HepG2 (cell line): ENCODE data around the gene RNU4-1.

Experiments used
- JUND ChIP-seq: sonication (generic); formaldehyde crosslinking; IDR thresholded peaks from 2 replicates; pipeline ENCODE4 v1.8.0; 2022; ENCODE audit warnings: mild to moderate bottlenecking, missing genetic modification reagents
- PHB2 ChIP-seq: fragments of 450-650 bp; IDR thresholded peaks from 2 replicates; pipeline ENCODE4 v1.6.1; 2018; ENCODE audit not compliant: partially characterized antibody
- TCF12 ChIP-seq, 2 experiments: fragments of 450-650 bp in 1 of 2; sonication (generic) in 1 of 2; formaldehyde crosslinking in 1 of 2; IDR thresholded peaks; 2 replicates each; pipeline versions ENCODE4 v1.6.1 to v1.8.0; 2017 to 2022; ENCODE audit warnings: antibody characterized with exemption in 1 of 2, mild to moderate bottlenecking in 1 of 2, missing genetic modification reagents in 1 of 2, moderate library complexity in 1 of 2
- TCF7L2 ChIP-seq: IDR thresholded peaks from 2 replicates; pipeline ENCODE4 v1.6.1; 2011; ENCODE audit warnings: mild to moderate bottlenecking, low read depth, low read length, moderate library complexity
- ZNF552 ChIP-seq: sonication (generic); formaldehyde crosslinking; IDR thresholded peaks from 2 replicates; pipeline ENCODE4 v1.9.0; 2022; ENCODE audit warnings: missing genetic modification reagents, mild to moderate bottlenecking, borderline replicate concordance
- TF ChIP-seq, protein P1 (sequence below): sonication (generic); formaldehyde crosslinking; IDR thresholded peaks from 2 replicates; pipeline ENCODE4 v1.5.0; 2020; ENCODE audit warnings: mild to moderate bottlenecking, missing genetic modification reagents, moderate library complexity

DNA sequence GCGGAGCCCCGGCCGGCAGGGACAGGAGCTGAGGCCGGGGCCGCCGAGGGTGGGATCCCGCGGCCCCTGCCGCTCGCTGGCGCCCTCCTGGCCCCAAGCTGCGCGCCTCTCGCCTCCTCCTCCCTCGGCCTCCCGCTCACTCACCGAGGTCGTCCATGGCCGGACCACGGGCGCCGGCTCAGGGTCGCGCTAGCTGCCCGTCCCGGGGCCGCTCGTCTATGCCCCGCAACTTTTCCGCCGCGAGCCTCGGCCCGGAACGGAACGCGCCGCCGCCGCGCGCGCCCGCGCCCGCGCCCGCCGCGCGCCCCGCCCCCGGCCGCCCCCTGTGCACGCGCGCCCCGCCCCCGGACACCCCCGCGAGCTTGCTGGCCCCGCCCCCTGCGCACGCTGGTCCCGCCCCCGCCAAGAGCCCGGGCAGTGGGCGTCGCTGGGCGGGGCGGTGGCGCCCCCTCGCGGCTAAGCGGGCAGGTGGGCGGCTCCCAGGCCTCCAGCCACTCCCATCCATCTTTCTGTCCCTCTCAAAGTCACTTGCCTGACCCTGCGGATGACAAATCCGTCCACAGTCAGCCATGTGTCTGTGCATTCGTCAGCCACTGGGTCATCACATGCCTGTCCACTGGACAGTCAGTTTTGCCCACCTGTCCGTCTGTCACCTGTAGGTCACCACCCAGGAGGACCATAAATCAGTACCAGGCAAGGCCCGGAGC lies 27.4 kb downstream of the RNU4-1 start, which contains the start of gene PXN:
- TF ChIP-seq TCF7L2 (no peak), JUND (CRISPR knock-in tag) (no peak), TCF12 (IDR thresholded peaks at IDR 0.05) (no peak), TCF12 (CRISPR knock-in tag; IDR thresholded peaks at IDR 0.05) (no peak), ZNF552 (no peak), PHB2 (no peak)
- TF ChIP-seq, protein P1, sequence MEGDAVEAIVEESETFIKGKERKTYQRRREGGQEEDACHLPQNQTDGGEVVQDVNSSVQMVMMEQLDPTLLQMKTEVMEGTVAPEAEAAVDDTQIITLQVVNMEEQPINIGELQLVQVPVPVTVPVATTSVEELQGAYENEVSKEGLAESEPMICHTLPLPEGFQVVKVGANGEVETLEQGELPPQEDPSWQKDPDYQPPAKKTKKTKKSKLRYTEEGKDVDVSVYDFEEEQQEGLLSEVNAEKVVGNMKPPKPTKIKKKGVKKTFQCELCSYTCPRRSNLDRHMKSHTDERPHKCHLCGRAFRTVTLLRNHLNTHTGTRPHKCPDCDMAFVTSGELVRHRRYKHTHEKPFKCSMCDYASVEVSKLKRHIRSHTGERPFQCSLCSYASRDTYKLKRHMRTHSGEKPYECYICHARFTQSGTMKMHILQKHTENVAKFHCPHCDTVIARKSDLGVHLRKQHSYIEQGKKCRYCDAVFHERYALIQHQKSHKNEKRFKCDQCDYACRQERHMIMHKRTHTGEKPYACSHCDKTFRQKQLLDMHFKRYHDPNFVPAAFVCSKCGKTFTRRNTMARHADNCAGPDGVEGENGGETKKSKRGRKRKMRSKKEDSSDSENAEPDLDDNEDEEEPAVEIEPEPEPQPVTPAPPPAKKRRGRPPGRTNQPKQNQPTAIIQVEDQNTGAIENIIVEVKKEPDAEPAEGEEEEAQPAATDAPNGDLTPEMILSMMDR (CRISPR knock-in tag) = peak; percentile 85
